ENCODE measurements around the gene TAF4B. TPM values are rescaled to one million over a fixed set of nuclear protein-coding genes. Genes with fewer than 3 reads are reported as not detected.
"Not testable (repeated sequence)": the region's sequence is repeated elsewhere in the genome, so short reads cannot be mapped to it uniquely, and the experiment has no call there.

Gene TAF4B
- total RNA-seq, 2 experiments from 2014 or later, result 7.3 to 7.5 TPM

- DNase-seq (no peak), ATAC-seq (ENCODE audit: low read depth) (peak; percentile 98)
- no peaks in the 10 kb centered on the region for H3K27me3 Mint-ChIP-seq
- H3K27ac Mint-ChIP-seq, result peak overlapping the region; percentile 96
- H3K4me3 Mint-ChIP-seq, result peak overlapping the region; percentile 88
- POLR2A ChIA-PET, result interaction anchor here (0.7 to 1.7 kb wide), 4 partner anchors 9 to 128 kb away, joined by 3 to 6 read pairs (median 4); no protein-coding TSS in a partner anchor
- no peaks in the 10 kb centered on the region for H3K9me3 Mint-ChIP-seq
- H3K4me1 Mint-ChIP-seq, result peaks cover 16% of the 10 kb centered on the region
- no peaks in the 10 kb centered on the region for H3K36me3 Mint-ChIP-seq
These were observed 10.8 kb upstream of the TAF4B start for GRCh38 chr18:26215247-26215970.

GRCh38 chr18:26225022-26225693, 1.1 kb upstream of the TAF4B start:
- no peak overlapping the region for H3K27ac Mint-ChIP-seq
- DNase-seq (no peak), ATAC-seq (ENCODE audit: low read depth) (no peak)
- no peaks in the 10 kb centered on the region for H3K36me3 Mint-ChIP-seq
- H3K27me3 Mint-ChIP-seq, result peaks cover 5% of the 10 kb centered on the region
- peaks cover 23% of the 10 kb centered on the region for H3K4me1 Mint-ChIP-seq
- no peaks in the 10 kb centered on the region for H3K9me3 Mint-ChIP-seq
- POLR2A ChIA-PET, result interaction anchor here (0.7 kb wide), 1 partner anchor 10 kb away, joined by 3 read pairs; no protein-coding TSS in a partner anchor
- no peak overlapping the region for H3K4me3 Mint-ChIP-seq

GRCh38 chr18:26225915-26226228, 373 bp upstream of the TAF4B start:
- Mint-ChIP-seq H3K27me3 (peaks cover 3% of the 10 kb centered on the region), H3K4me1 (peaks cover 27% of the 10 kb centered on the region), H3K36me3 (no peaks in the 10 kb centered on the region), H3K4me3 (peak overlapping the region; percentile 93), H3K27ac (peak overlapping the region; percentile 93), H3K9me3 (no peaks in the 10 kb centered on the region)
- ATAC-seq (ENCODE audit: low read depth) (no peak), DNase-seq (no peak)
- POLR2A ChIA-PET, result interaction anchor here (1.7 kb wide), 1 partner anchor 9 kb away, joined by 8 read pairs; no protein-coding TSS in a partner anchor

- peaks cover 27% of the 10 kb centered on the region for H3K4me1 Mint-ChIP-seq
These were observed 916 bp downstream of the TAF4B start for GRCh38 chr18:26227051-26227670.

GRCh38 chr18:26228562-26229260, 2.5 kb downstream of the TAF4B start:
- Mint-ChIP-seq H3K27me3 (no peaks in the 10 kb centered on the region), H3K27ac (no peak overlapping the region), H3K4me3 (peak overlapping the region; percentile 93), H3K9me3 (no peaks in the 10 kb centered on the region), H3K36me3 (peaks cover 4% of the 10 kb centered on the region), H3K4me1 (peaks cover 33% of the 10 kb centered on the region)
- POLR2A ChIA-PET, result no interaction called here
- ATAC-seq (ENCODE audit: low read depth), result no peak
- no peak for DNase-seq

More at GRCh38 chr18:26227051-26227670, 916 bp downstream of the TAF4B start:
- POLR2A ChIA-PET, result interaction anchor here (0.9 to 1.7 kb wide), 6 partner anchors 10 to 137 kb away, joined by 3 to 8 read pairs (median 3); partner anchors contain the start of genes PSMA8 and SS18
- Mint-ChIP-seq H3K27me3 (no peaks in the 10 kb centered on the region), H3K36me3 (no peaks in the 10 kb centered on the region), H3K4me3 (peak overlapping the region; percentile 93), H3K27ac (peak overlapping the region; percentile 83), H3K9me3 (no peaks in the 10 kb centered on the region)
- ATAC-seq (ENCODE audit: low read depth) (peak; percentile 8), DNase-seq (no peak)

- POLR2A ChIA-PET, result no interaction called here
- H3K4me1 Mint-ChIP-seq, result peaks cover 38% of the 10 kb centered on the region
- peaks cover 2% of the 10 kb centered on the region for H3K9me3 Mint-ChIP-seq
- H3K36me3 Mint-ChIP-seq, result peaks cover 4% of the 10 kb centered on the region
- DNase-seq, result no peak
- H3K27ac Mint-ChIP-seq, result no peak overlapping the region
- H3K4me3 Mint-ChIP-seq, result no peak overlapping the region
- ATAC-seq (ENCODE audit: low read depth), result no peak
- H3K27me3 Mint-ChIP-seq, result no peaks in the 10 kb centered on the region
These were observed 4.3 kb downstream of the TAF4B start for GRCh38 chr18:26230497-26230896.

- Mint-ChIP-seq H3K4me3 (no peak overlapping the region), H3K36me3 (peaks cover 5% of the 10 kb centered on the region), H3K27ac (no peak overlapping the region), H3K4me1 (peaks cover 30% of the 10 kb centered on the region), H3K27me3 (no peaks in the 10 kb centered on the region), H3K9me3 (peaks cover 3% of the 10 kb centered on the region)
- DNase-seq (no peak), ATAC-seq (ENCODE audit: low read depth) (no peak)
- POLR2A ChIA-PET, result no interaction called here
These were observed 7.0 kb downstream of the TAF4B start for GRCh38 chr18:26233208-26233607.

- DNase-seq; POLR2A ChIA-PET; H3K27ac Mint-ChIP-seq; H3K4me3 Mint-ChIP-seq; H3K27me3 Mint-ChIP-seq; H3K9me3 Mint-ChIP-seq; ATAC-seq (ENCODE audit: low read depth); H3K36me3 Mint-ChIP-seq: not testable (repeated sequence)
- H3K4me1 Mint-ChIP-seq, result peaks cover 18% of the 10 kb centered on the region
These were observed 11.1 kb downstream of the TAF4B start for GRCh38 chr18:26237363-26237762.

- H3K4me3 Mint-ChIP-seq; DNase-seq; POLR2A ChIA-PET; H3K27ac Mint-ChIP-seq; H3K9me3 Mint-ChIP-seq; ATAC-seq (ENCODE audit: low read depth); H3K27me3 Mint-ChIP-seq: not testable (repeated sequence)
- peaks cover 10% of the 10 kb centered on the region for H3K36me3 Mint-ChIP-seq
- H3K4me1 Mint-ChIP-seq, result peaks cover 13% of the 10 kb centered on the region
These were observed 12.5 kb downstream of the TAF4B start for GRCh38 chr18:26238718-26239117.

- H3K9me3 Mint-ChIP-seq, result peaks cover 12% of the 10 kb centered on the region
- H3K4me1 Mint-ChIP-seq; H3K4me3 Mint-ChIP-seq; POLR2A ChIA-PET; ATAC-seq (ENCODE audit: low read depth); H3K27me3 Mint-ChIP-seq; H3K27ac Mint-ChIP-seq; DNase-seq: not testable (repeated sequence)
- peaks cover 18% of the 10 kb centered on the region for H3K36me3 Mint-ChIP-seq
These were observed 16.1 kb downstream of the TAF4B start for GRCh38 chr18:26242392-26242791.

GRCh38 chr18:26245434-26245833, 19.2 kb downstream of the TAF4B start:
- H3K4me1 Mint-ChIP-seq; DNase-seq; POLR2A ChIA-PET; ATAC-seq (ENCODE audit: low read depth); H3K27ac Mint-ChIP-seq; H3K27me3 Mint-ChIP-seq; H3K4me3 Mint-ChIP-seq: not testable (repeated sequence)
- Mint-ChIP-seq H3K9me3 (peaks cover 11% of the 10 kb centered on the region), H3K36me3 (peaks cover 18% of the 10 kb centered on the region)

- peaks cover 2% of the 10 kb centered on the region for H3K36me3 Mint-ChIP-seq
- H3K4me3 Mint-ChIP-seq, result no peak overlapping the region
- ATAC-seq (ENCODE audit: low read depth) (no peak), DNase-seq (no peak)
- H3K9me3 Mint-ChIP-seq, result no peaks in the 10 kb centered on the region
- POLR2A ChIA-PET, result no interaction called here
- no peak overlapping the region for H3K27ac Mint-ChIP-seq
- no peaks in the 10 kb centered on the region for H3K27me3 Mint-ChIP-seq
- H3K4me1 Mint-ChIP-seq, result peaks cover 6% of the 10 kb centered on the region
These were observed 26.2 kb downstream of the TAF4B start for GRCh38 chr18:26252411-26252810.

GRCh38 chr18:26254808-26255207, 28.6 kb downstream of the TAF4B start:
- H3K9me3 Mint-ChIP-seq; DNase-seq; H3K27me3 Mint-ChIP-seq; H3K4me3 Mint-ChIP-seq; H3K36me3 Mint-ChIP-seq; H3K27ac Mint-ChIP-seq; POLR2A ChIA-PET; ATAC-seq (ENCODE audit: low read depth); H3K4me1 Mint-ChIP-seq: not testable (repeated sequence)
